Choroid plexus epithelial cell (primary cell): ENCODE measurements around the gene PIGQ.

Source experiments
- DNase-seq: peaks from one replicate; pipeline ENCODE4 v3.0.0-alpha.2; 2010; ENCODE audit warnings: low read depth
- H3K4me3 ChIP-seq: 2 replicates; pipeline ENCODE4 v1.5.1; 2011; ENCODE audit warnings: low read depth, mild to moderate bottlenecking, control low read depth, low read length, moderate library complexity
- TF ChIP-seq, protein P1 (sequence below): conservative IDR thresholded peaks from 2 replicates; pipeline ENCODE4 v1.5.1; 2011; ENCODE audit warnings: low read depth, mild to moderate bottlenecking, control low read depth, inconsistent platforms, low read length, moderate library complexity

The PIGQ gene

DNA sequence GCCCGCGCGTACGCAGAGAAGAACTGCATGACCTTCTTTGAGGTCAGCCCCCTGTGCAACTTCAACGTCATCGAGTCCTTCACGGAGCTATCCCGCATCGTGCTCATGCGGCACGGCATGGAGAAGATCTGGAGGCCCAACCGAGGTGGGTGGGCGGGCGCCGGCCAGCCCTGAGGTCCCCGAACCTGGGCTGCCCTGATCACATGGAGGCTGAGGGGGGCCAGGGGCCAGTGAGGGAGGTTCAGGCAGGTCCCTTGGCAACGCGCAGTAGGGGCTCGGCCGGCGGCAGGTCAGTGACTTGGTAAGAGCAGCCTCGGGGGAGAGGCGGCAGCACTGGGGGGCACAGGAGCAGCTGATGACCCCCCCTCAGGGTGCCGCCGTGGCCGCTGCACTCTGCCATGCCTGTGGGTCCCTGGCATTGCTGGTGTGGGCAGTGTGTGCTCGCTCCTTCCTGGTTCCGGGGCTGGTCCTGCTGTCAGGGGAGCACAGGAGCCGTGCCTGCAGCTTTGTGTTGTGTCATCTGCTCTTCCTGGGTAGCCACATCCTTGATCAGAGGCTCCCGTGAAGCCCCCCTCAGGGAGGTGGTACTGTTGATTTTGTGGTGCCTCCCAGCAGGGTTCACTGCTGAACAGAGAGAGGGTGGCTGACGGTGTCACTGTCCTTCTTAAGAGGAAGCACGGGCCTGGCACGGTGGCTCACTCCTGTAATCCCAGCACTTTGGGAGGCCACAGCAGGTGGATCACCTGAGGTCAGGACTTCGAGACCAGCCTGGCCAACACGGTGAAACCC lies 56.4 kb downstream of the PIGQ start:
- TF ChIP-seq, protein P1, sequence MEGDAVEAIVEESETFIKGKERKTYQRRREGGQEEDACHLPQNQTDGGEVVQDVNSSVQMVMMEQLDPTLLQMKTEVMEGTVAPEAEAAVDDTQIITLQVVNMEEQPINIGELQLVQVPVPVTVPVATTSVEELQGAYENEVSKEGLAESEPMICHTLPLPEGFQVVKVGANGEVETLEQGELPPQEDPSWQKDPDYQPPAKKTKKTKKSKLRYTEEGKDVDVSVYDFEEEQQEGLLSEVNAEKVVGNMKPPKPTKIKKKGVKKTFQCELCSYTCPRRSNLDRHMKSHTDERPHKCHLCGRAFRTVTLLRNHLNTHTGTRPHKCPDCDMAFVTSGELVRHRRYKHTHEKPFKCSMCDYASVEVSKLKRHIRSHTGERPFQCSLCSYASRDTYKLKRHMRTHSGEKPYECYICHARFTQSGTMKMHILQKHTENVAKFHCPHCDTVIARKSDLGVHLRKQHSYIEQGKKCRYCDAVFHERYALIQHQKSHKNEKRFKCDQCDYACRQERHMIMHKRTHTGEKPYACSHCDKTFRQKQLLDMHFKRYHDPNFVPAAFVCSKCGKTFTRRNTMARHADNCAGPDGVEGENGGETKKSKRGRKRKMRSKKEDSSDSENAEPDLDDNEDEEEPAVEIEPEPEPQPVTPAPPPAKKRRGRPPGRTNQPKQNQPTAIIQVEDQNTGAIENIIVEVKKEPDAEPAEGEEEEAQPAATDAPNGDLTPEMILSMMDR, result no peak
- H3K4me3 ChIP-seq, result no peak overlapping the region
- no peak for DNase-seq

DNA sequence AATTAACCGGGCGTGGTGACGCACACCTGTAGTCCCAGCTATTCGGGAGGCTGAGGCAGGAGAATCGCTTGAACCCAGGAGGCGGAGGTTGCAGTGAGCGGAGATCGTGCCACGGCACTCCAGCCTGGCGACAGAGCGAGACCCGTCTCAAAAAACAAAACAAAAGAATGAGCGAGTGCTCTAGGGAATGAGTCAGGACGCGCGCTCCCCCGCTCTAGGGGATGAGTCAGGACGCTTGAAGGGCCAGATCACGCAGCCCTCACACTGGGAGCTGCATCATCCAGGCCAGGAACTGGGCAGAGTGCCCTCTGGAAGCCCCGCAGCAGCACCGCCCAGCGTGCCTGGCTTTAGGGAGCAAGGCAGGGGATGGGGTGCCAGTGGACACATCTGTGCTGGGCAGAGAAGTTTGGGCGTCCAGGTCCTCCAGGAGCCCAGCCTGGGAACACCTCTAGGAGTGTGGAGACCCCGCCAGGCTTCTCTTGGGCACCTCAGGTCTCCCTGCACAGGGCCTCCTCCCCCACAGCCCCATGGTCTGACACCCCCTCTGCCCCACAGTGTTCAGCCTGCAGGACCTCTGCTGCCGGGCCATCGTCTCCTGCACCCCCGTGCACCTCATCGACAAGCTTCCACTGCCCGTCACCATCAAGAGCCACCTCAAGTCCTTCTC lies 57.2 kb downstream of the PIGQ start:
- peak; percentile 96 for DNase-seq
- no peak overlapping the region for H3K4me3 ChIP-seq
- TF ChIP-seq, protein P1, result no peak

DNA sequence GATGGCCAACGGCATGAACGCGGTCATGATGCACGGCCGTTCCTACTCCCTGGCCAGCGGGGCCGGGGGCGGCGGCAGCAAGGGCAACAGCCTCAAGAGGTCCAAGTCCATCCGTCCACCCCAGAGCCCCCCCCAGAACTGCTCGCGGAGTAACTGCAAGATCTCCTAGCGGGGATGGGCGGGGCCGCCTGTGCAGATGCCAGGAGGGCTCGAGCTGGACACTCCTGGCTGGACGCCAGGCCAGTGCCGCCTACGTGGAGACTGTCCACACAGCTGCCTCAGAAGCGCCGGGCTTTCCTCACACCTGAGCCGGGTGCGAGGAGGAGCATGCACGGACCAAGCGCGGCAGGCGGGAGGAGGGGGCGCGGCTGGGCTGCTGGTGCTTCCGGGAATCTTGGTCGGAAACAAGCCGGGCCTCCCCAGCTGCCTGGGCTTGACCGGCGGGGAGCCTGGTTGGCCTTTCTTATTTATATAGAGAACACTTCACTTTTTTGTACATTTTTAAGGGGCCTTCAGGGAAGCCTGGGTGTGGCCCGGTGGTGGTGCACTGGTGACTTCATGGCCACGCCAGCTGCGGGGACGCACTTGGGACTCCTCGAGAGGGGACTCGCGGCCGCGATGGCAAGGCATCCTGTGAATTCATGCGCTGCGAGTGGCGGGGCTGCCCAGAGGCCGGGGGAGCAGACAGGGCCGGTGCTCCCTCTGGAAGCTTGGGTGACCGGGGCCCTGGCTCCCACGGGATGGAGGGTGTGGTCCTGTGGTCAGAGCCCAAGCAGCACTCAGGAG lies 57.9 kb downstream of the PIGQ start:
- no peak overlapping the region for H3K4me3 ChIP-seq
- no peak for DNase-seq
- TF ChIP-seq, protein P1, result no peak

DNA sequence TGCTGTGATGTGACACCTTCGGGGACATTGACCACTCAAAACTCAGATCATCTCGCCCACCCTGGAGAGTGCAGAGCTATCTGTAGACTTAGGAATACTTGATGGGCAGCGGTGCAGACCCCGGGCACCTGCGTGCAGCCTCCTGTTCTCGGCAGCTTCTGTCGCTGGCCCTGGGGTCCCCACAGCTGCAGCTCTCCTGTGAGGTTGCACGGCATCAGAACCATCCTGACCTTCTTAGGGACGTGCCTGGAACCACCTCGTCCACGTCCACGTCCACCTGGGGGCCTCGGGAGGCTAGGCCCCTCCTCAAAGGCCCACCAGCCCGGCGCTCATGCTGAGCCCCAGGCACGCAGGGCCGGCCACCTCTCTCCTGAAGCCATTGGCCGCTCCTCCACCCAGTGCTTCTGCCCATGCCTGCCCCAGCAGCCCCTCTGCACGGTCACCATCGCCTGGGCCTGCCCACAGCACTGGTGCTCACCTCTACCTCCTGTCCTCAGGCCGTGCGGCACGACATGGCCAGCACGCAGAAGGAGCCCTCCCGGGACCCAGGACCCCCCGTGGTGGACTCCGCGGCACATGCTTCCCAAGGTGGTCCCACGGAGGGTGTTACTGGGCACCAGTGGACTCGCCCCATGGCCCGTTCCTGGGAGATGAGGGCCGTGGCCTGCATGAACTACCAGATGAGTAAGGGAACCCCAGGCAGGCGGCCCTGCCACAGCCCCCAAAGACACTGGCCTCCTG lies 58.7 kb downstream of the PIGQ start:
- TF ChIP-seq, protein P1, result no peak
- H3K4me3 ChIP-seq, result no peak overlapping the region
- no peak for DNase-seq

DNA sequence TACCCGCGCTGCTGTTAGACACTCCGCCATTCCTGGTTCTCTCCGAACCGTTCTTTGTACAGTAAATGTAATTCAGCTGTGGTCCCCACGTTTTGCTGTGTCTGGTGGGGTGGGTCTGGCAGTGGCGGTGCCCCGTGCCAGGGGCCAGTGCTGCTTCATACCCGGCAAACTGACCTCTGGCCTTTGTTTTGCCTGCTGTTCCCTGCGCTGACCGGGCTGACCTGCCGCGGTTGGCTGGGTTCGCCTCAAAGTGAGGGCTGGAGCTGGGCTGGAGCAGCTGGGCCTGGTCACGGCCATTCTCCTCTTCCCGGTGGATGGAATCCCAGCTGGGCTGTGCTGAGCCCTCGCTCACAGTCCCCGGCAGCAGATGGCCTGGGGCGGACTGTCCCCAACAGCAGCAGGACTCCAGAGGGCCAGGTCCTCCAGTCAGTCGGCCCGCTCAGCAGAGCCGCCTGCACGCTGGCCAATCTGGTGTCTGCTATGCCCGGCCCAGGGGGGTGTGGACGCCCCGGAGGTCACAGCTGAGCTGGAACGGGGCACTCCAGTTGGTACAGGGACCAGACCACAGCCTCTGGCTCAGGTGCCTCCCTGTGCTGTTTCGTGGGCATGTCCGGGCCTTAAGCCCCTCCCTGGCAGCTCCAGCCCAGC lies 59.5 kb downstream of the PIGQ start:
- H3K4me3 ChIP-seq, result no peak overlapping the region
- DNase-seq, result no peak
- TF ChIP-seq, protein P1, result no peak

DNA sequence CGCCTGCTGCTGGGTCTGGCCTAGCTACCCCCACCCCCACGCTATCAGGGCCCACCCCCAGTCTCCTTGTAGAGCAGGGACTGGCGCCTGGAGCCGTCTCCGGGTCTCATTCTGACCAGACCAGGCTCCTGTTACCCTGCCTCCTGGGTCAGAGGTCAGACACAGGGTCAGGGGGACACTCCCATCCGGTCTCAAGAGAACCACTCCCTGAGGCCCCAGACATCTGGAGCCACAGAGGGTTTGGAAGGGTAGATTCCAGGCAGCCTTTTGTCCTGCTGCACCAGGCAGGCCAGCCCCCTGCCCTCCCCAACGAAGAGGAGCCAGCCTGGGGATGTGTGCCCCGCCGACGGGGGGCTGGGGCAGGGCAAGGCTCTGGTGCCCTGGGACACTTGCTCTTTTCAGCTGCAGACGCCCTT lies 60.1 kb downstream of the PIGQ start:
- TF ChIP-seq, protein P1, result no peak
- DNase-seq, result no peak
- H3K4me3 ChIP-seq, result no peak overlapping the region
